CD14-positive monocyte (primary cell): ENCODE results near the gene OR13F1. TPM values are rescaled to one million over a fixed set of nuclear protein-coding genes. Genes with fewer than 3 reads are reported as not detected.

ENCODE experiments used
- DNase-seq, 3 donors: peaks; one replicate each; pipeline ENCODE4 v3.0.0-alpha.2; 2011 to 2022
- H2AFZ ChIP-seq: 2 replicates; pipeline ENCODE4 v1.6.0; 2012; ENCODE audit warnings: mild to moderate bottlenecking, low read depth, low read length, inconsistent platforms; ENCODE audit not compliant: insufficient read depth, poor library complexity, severe bottlenecking
- H3K27ac ChIP-seq, 2 donors: 1 replicate in 1 of 2; 2 replicates in 1 of 2; pipeline ENCODE4 v1.5.1; 2012 to 2013; ENCODE audit warnings: low read length in 2 of 2, control low read depth in 1 of 2, inconsistent platforms in 1 of 2, low read depth in 1 of 2, mild to moderate bottlenecking in 1 of 2
- H3K27me3 ChIP-seq, 2 donors: one replicate each; pipeline versions ENCODE4 v1.6.0 to v1.6.1; 2011 to 2013; ENCODE audit warnings: low read length in 2 of 2; ENCODE audit not compliant: control insufficient read depth in 2 of 2, insufficient read depth in 2 of 2
- H3K36me3 ChIP-seq, 2 donors: replicated peaks in 1 of 2; 1 replicate in 1 of 2; 2 replicates in 1 of 2; pipeline versions ENCODE4 v1.5.1 to v1.6.1; 2012 to 2013; ENCODE audit warnings: low read length in 2 of 2, control low read depth in 1 of 2, inconsistent platforms in 1 of 2, mild to moderate bottlenecking in 1 of 2; ENCODE audit not compliant: insufficient read depth in 2 of 2, control insufficient read depth in 1 of 2
- H3K4me1 ChIP-seq, 2 donors: 1 replicate in 1 of 2; 2 replicates in 1 of 2; pipeline versions ENCODE4 v1.5.1 to v1.6.1; 2012 to 2013; ENCODE audit warnings: low read length in 2 of 2, control low read depth in 1 of 2, inconsistent platforms in 1 of 2, mild to moderate bottlenecking in 1 of 2, moderate library complexity in 1 of 2; ENCODE audit not compliant: insufficient read depth in 2 of 2, control insufficient read depth in 1 of 2
- H3K4me2 ChIP-seq: replicated peaks from 2 replicates; pipeline ENCODE3; 2012; ENCODE audit warnings: low read length, moderate library complexity, mild to moderate bottlenecking; ENCODE audit not compliant: poor library complexity, severe bottlenecking; ENCODE audit errors: extremely low read depth
- H3K4me3 ChIP-seq, 3 experiments: fragments of 200-600 bp in 1 of 3; sonication (generic) in 1 of 3; replicated peaks in 1 of 3; 1 replicate in 2 of 3; 2 replicates in 1 of 3; pipeline ENCODE4 v1.5.1; 2011 to 2013; ENCODE audit warnings: low read length in 3 of 3, mild to moderate bottlenecking in 3 of 3, control low read depth in 2 of 3, low read depth in 2 of 3, inconsistent platforms in 1 of 3, moderate library complexity in 1 of 3
- H3K79me2 ChIP-seq: 2 replicates; pipeline ENCODE4 v1.6.0; 2012; ENCODE audit warnings: mild to moderate bottlenecking, control low read depth, inconsistent platforms, low read length, moderate library complexity; ENCODE audit not compliant: insufficient read depth
- H3K9ac ChIP-seq: 2 replicates; pipeline ENCODE4 v1.6.0; 2017; ENCODE audit warnings: low read length, mild to moderate bottlenecking; ENCODE audit not compliant: insufficient read depth, poor library complexity, severe bottlenecking
- H3K9me3 ChIP-seq, 2 donors: replicated peaks in 1 of 2; 1 replicate in 1 of 2; 2 replicates in 1 of 2; pipeline versions ENCODE4 v1.5.1 to v1.6.1; 2012 to 2013; ENCODE audit warnings: low read length in 2 of 2, control low read depth in 1 of 2; ENCODE audit not compliant: control insufficient read depth in 1 of 2, insufficient read depth in 1 of 2
- H4K20me1 ChIP-seq: 2 replicates; pipeline ENCODE4 v1.6.0; 2012; ENCODE audit warnings: mild to moderate bottlenecking, low read length, control low read depth, moderate library complexity; ENCODE audit not compliant: insufficient read depth
- H3K27ac Mint-ChIP-seq, 7 donors: one replicate each; pipeline ENCODE4 v1.8.0; 2020; ENCODE audit warnings: mild to moderate bottlenecking in 7 of 7, mixed read lengths in 7 of 7, moderate library complexity in 6 of 7, inconsistent platforms in 2 of 7
- H3K27me3 Mint-ChIP-seq, 3 donors: one replicate each; pipeline ENCODE4 v1.8.0; 2021 to 2022; ENCODE audit warnings: low read depth in 3 of 3, mild to moderate bottlenecking in 3 of 3, mixed read lengths in 3 of 3, moderate library complexity in 3 of 3, inconsistent platforms in 1 of 3
- H3K36me3 Mint-ChIP-seq, 2 donors: one replicate each; pipeline ENCODE4 v1.8.0; 2020; ENCODE audit warnings: mixed read lengths in 2 of 2, inconsistent platforms in 1 of 2, mild to moderate bottlenecking in 1 of 2
- H3K4me1 Mint-ChIP-seq: one replicate; pipeline ENCODE4 v1.8.0; 2020; ENCODE audit warnings: mild to moderate bottlenecking, mixed read lengths
- H3K4me3 Mint-ChIP-seq, 2 donors: one replicate each; pipeline ENCODE4 v1.8.0; 2020; ENCODE audit warnings: mild to moderate bottlenecking in 2 of 2, mixed read lengths in 2 of 2, moderate library complexity in 1 of 2
- H3K9me3 Mint-ChIP-seq, 7 donors: one replicate each; pipeline ENCODE4 v1.8.0; 2020 to 2022; ENCODE audit warnings: mixed read lengths in 7 of 7, mild to moderate bottlenecking in 6 of 7, moderate library complexity in 6 of 7, inconsistent platforms in 2 of 7
- CTCF ChIP-seq: fragments of 200-600 bp; IDR thresholded peaks from one replicate; pipeline ENCODE4 v1.8.0; 2022; ENCODE audit warnings: antibody characterized with exemption, mild to moderate bottlenecking
- intact Hi-C, 2 donors: fragments of 100-400 bp; cut with micrococcal nuclease; formaldehyde crosslinking; loops; one replicate each; pipeline versions ENCODE4 v1.15.0 to v1.15.1; 2023
- polyA plus RNA-seq, 3 donors: library from polyadenylated mRNA; depleted of rRNA in 1 of 3; unstranded in 2 of 3; stranded (reverse) in 1 of 3; fragments of 300-500 nt in 2 of 3; fragments of >200 nt in 1 of 3; fragmentation: Illumina TruSeq in 2 of 3; gene quantifications; 1 replicate in 2 of 3; 2 replicates in 1 of 3; pipeline ENCODE4 v1.2.3, GENCODE V29; 2012 to 2021

OR13F1 gene
- polyA plus RNA-seq, 3 donors, result not detected

DNA sequence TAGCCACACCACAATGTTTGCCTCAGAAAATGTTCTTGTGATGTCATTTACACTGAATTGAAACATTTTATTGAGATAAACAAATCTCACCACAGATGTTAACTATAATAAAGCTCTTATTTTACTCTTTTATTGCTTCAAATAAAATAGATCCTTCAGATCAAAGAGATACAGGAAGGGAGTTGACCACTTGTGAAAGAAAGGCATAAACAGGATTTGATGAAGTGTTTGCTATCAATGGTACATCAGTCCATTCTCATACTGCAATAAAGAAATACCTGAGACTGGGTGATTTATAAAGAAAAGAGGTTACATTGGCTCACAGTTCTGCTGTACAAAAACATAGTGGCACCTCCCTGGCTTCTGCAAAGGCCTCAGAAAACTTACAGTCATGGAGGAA lies 40.2 kb upstream of the OR13F1 start:
- H3K27me3 ChIP-seq, result no peaks in the 10 kb centered on the region
- H3K9ac ChIP-seq, result no peak overlapping the region
- no peak overlapping the region for H2AFZ ChIP-seq
- H3K36me3 ChIP-seq, result no peaks in the 10 kb centered on the region
- no peaks in the 10 kb centered on the region for H4K20me1 ChIP-seq
- intact Hi-C loops, result no loop called here
- no peak overlapping the region for H3K27ac ChIP-seq
- TF ChIP-seq CTCF, result no peak
- no peaks in the 10 kb centered on the region for H3K27me3 Mint-ChIP-seq
- no peaks in the 10 kb centered on the region for H3K36me3 Mint-ChIP-seq
- no peaks in the 10 kb centered on the region for H3K79me2 ChIP-seq
- H3K27ac Mint-ChIP-seq, result no peak overlapping the region
- peaks cover 2 to 18% (median 4%) of the 10 kb centered on the region in 7 donors for H3K9me3 Mint-ChIP-seq
- H3K4me1 Mint-ChIP-seq, result no peaks in the 10 kb centered on the region
- H3K4me2 ChIP-seq, result no peak overlapping the region
- H3K4me3 Mint-ChIP-seq, result no peak overlapping the region
- DNase-seq, result no peak
- peaks cover 0 to 3% of the 10 kb centered on the region in 2 donors for H3K9me3 ChIP-seq
- no peak overlapping the region for H3K4me3 ChIP-seq
- H3K4me1 ChIP-seq, result no peaks in the 10 kb centered on the region

DNA sequence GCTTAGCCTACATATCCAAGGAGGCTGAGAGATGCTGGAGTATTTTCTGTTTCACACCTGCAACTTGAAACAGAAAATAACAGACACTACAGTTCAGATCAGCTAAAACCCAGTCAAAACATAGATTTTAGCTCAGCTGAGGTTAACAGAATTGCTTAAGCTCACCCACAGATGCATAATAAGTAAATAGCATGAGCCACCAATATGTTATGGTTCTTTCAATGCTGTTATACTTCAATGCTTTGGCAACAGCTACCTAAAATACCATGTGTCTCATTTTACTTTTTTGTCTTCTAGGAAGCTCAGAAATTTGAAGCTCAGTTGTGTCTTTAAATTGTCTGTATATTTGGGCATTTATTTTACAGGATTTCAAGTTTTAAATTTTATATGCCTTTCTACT lies 35.8 kb upstream of the OR13F1 start:
- no peaks in the 10 kb centered on the region for H3K4me1 Mint-ChIP-seq
- H3K27ac Mint-ChIP-seq, result no peak overlapping the region
- H3K27me3 Mint-ChIP-seq, result no peaks in the 10 kb centered on the region

More for the DNA sequence above, 35.8 kb upstream of the OR13F1 start:
- Histone ChIP-seq H3K79me2 (no peaks in the 10 kb centered on the region), H2AFZ (no peak overlapping the region), H3K27me3 (no peaks in the 10 kb centered on the region), H3K36me3 (no peaks in the 10 kb centered on the region), H3K27ac (no peak overlapping the region), H3K4me1 (no peaks in the 10 kb centered on the region), H3K4me2 (no peak overlapping the region), H3K4me3 (no peak overlapping the region), H3K9ac (no peak overlapping the region), H4K20me1 (no peaks in the 10 kb centered on the region), H3K9me3 (no peaks in the 10 kb centered on the region)
- intact Hi-C loops, result no loop called here
- TF ChIP-seq CTCF, result no peak
- Mint-ChIP-seq H3K4me3 (no peak overlapping the region), H3K36me3 (no peaks in the 10 kb centered on the region), H3K9me3 (peaks cover 0 to 14% (median 7%) of the 10 kb centered on the region in 7 donors)
- DNase-seq, result no peak
